IPS-NIHi7 (cell line): ENCODE results near the gene RPL10.
"Not testable (repeated sequence)": the region's sequence is repeated elsewhere in the genome, so short reads cannot be mapped to it uniquely, and the experiment has no call there.

ENCODE experiments used
- DNase-seq: peaks from one replicate; pipeline ENCODE4 v3.0.0; 2012; ENCODE audit warnings: mixed read lengths; ENCODE audit errors: extremely low spot score

RPL10 gene

GRCh38 chrX:154378059-154378798 lies 19.9 kb upstream of the RPL10 start:
- no peak for DNase-seq

- DNase-seq = peak; percentile 72
These were observed 19.2 kb upstream of the RPL10 start, which contains the start of gene EMD for GRCh38 chrX:154378799-154379568. Gene EMD (plus strand): TSS chrX:154379295. CDS start chrX:154379485, 190 bp downstream.

GRCh38 chrX:154379569-154379951 lies 18.6 kb upstream of the RPL10 start:
- no peak for DNase-seq

DNA sequence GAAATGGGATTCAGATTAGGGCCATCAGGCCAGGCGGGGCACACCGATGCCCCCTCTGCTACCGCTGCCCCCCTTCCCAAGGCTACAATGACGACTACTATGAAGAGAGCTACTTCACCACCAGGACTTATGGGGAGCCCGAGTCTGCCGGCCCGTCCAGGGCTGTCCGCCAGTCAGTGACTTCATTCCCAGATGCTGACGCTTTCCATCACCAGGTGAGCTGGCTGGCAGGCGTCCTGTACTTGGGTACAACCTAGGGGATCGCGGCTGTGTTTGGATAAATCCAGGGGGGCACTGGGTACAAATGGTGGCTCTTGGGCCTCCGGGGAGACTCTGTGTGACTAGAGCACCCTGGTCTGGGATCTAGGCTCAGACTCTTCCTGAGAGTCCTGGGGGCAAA lies 18.0 kb upstream of the RPL10 start:
- DNase-seq = no peak

DNA sequence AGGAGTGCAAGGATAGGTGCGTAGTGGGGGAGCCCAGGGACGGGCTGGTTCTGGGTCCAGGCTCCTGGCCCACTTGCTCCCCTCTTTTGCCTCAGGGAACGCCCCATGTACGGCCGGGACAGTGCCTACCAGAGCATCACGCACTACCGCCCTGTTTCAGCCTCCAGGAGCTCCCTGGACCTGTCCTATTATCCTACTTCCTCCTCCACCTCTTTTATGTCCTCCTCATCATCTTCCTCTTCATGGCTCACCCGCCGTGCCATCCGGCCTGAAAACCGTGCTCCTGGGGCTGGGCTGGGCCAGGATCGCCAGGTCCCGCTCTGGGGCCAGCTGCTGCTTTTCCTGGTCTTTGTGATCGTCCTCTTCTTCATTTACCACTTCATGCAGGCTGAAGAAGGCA lies 17.4 kb upstream of the RPL10 start:
- DNase-seq = no peak

GRCh38 chrX:154381271-154381670 lies 16.9 kb upstream of the RPL10 start:
- DNase-seq = no peak

DNA sequence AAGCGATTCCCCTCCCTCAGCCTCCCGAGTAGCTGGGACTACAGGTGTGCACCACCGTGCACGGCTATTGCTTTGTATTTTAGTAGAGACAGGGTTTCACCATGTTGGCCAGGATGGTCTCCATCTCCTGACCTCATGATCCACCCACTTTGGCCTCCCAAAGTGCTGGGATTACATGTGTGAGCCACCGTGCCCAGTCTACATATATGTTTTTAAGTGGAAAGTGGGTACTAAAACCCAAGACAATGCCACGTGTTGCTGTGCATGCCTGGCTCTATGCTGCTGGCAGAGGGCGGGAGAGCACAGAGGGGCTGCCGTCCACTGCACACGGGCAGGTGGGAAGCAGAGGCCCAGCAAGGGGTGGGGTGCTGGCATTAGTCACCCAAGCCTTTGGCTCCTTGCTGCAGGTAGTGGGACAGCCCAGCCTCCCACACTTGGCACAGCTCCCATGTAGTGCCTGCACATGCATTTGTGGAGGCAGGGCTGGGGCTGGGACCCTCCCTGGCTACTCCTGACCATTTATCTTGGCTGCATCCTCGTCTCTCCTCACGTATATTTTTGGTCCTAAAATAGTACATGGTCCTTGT lies 15.6 kb upstream of the RPL10 start:
- no peak for DNase-seq

GRCh38 chrX:154383359-154384283 lies 14.6 kb upstream of the RPL10 start:
- no peak for DNase-seq

DNA sequence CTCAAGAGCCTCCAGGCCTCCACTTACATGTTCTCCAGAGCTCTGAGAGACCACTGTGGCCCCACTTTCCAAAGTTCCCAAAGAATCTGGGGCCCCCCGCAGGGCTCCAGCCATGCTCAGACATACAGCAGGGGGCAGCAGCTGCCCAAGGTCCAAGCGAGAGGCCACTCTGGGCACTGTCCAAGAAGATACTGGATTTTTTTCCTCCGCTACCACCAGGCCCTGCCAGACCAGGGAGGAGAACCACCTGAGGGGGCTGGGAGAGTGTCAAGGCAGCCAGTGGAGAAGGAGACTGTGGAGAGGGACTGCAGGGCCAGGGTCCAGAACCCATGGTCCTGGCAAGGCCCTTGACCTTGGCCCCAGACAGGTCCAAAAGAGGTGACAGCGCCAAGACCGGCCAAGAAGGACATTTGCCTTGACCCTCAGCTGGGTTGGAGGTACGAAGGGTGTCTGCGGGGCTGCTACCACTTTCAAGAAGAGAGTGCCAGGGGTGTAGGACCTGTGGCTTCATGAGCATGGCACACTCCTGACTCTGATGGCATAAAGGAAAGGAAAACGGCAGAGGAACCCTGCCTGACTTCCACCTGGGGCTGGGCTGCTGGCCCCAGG lies 13.8 kb upstream of the RPL10 start:
- no peak for DNase-seq

- not testable (repeated sequence) for DNase-seq
These were observed 10.1 kb upstream of the RPL10 start for GRCh38 chrX:154388094-154388493.

DNA sequence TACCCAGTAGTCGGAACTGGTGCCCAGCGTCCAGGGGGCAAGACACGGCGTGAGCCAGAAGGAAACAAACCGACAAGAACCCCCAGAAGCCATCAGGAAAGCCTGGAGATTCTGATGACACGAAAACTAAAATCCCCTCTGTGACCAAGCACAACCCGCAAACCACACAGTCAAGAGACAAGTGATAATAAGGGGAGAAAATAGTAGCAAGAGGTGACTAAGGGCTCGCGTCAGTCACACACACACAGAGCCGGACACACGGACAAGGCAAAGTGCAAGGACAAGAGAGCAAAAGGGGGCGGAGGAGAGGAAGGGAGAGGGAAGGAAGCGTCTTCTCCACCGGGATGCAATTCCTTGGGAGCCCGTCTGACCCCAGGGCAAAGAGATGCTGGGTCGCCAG lies 9.5 kb upstream of the RPL10 start:
- DNase-seq = not testable (repeated sequence)

DNA sequence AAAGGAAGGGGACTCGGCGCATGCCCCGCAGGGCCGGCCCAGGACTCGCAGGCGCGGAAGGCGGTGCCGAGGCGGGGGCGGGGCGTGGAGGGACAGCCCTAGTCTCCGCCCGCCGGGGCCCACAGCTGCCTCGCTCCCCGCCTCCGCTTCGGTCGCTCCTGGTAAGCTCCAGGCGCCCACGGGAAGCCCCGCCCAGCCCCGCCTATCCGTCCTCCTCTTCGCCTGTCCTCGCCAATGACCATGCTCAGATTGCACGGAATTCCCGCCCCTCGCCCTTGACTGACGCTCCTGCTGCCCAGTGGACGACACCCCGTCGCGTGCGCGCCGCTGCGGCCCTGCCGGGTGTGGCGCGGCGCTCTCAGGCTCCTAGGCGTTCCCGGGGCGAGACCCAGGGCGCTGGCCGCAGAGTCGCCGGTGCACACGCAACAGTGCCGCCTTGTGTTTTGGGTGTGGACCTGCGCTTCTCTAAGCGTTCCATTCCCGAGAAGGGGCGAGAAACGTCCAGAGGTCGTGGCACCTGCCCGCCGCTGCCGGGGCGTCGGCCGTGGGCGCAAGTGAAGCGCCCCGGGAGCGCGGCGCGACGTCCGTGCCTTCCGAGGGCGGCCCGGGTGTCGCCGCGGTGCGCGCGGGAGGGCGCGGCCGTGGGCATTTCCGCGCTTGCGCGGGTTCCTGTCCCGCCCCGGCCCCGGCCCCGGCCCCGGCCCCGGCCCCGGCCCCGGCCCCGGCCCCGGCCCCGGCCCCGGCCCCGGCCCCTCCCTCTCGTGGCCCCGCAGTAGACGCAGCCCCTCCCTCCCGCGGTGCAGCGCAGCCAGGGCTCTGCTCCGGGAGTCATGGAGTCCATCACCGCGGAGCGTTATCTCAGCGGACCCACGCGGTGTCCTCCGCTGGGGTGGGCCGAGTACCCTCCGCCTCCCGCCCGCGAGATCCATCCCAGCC lies 8.1 kb upstream of the RPL10 start:
- DNase-seq = not testable (repeated sequence)

DNA sequence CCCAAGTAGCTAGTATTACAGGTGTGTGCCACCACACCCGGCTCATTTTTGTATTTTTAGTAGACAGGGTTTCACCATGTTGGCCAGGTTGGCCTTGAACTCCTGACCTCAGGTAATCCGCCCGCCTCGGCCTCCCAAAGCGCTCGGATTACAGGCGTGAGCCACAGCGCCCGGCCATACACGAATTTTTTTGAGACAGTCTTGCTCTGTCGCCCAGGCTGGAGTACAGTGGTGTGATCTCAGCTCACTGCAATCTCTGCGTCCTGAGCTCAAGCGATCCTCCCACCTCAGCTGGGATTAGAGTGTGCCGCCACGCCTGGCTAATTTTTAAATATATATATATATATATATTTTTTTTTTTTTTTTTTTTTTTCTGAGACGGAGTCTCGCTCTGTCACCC lies 1.8 kb upstream of the RPL10 start:
- DNase-seq = not testable (repeated sequence)

- DNase-seq = peak; percentile 23
These were observed 947 bp upstream of the RPL10 start for GRCh38 chrX:154396973-154397887.

- peak; percentile 17 for DNase-seq
These were observed 720 bp downstream of the RPL10 start for GRCh38 chrX:154398668-154399526.

GRCh38 chrX:154399527-154400368 lies 1.6 kb downstream of the RPL10 start:
- DNase-seq = no peak

- not testable (repeated sequence) for DNase-seq
These were observed 2.2 kb downstream of the RPL10 start for GRCh38 chrX:154400369-154400817.
